ENCODE results near the gene GNG12.

Gene GNG12

DNA sequence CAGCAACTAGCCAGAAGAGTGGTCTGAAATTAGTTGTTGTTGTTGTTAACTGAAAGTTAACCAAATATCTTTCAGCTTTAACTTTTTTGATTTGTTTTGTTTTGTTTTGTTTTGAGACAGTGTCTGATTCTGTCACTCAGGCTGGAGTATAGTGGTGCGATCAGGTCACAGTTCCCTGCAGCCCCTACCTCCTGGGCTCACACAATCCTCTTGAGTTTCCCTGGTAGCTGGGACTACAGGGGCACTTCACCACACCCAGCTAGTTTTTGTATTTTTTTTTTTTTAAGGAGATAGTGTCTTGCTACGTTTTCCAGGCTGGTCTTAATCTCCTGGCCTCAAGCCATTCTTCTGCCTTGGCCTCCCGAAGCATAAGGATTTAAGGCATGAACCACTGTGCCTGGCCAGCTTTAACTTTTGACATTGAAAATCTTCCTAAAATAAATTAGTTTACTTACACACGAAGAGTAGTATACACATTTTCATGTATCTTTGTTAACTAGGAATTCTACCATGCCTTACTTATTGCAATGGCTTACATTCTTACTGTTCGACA, 45.0 kb downstream of the GNG12 start:
- Mint-ChIP-seq H3K4me1 (peaks cover 27% of the 10 kb centered on the region), H3K36me3 (ENCODE audit: low read depth) (peaks cover 1% of the 10 kb centered on the region), H3K27ac (no peak overlapping the region), H3K27me3 (ENCODE audit: low read depth, poor library complexity) (peaks cover 6% of the 10 kb centered on the region), H3K9me3 (no peaks in the 10 kb centered on the region), H3K4me3 (no peak overlapping the region)
- TF ChIP-seq, protein P1, sequence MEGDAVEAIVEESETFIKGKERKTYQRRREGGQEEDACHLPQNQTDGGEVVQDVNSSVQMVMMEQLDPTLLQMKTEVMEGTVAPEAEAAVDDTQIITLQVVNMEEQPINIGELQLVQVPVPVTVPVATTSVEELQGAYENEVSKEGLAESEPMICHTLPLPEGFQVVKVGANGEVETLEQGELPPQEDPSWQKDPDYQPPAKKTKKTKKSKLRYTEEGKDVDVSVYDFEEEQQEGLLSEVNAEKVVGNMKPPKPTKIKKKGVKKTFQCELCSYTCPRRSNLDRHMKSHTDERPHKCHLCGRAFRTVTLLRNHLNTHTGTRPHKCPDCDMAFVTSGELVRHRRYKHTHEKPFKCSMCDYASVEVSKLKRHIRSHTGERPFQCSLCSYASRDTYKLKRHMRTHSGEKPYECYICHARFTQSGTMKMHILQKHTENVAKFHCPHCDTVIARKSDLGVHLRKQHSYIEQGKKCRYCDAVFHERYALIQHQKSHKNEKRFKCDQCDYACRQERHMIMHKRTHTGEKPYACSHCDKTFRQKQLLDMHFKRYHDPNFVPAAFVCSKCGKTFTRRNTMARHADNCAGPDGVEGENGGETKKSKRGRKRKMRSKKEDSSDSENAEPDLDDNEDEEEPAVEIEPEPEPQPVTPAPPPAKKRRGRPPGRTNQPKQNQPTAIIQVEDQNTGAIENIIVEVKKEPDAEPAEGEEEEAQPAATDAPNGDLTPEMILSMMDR (IDR thresholded peaks at IDR 0.05): no peak
- no peak for DNase-seq

DNA sequence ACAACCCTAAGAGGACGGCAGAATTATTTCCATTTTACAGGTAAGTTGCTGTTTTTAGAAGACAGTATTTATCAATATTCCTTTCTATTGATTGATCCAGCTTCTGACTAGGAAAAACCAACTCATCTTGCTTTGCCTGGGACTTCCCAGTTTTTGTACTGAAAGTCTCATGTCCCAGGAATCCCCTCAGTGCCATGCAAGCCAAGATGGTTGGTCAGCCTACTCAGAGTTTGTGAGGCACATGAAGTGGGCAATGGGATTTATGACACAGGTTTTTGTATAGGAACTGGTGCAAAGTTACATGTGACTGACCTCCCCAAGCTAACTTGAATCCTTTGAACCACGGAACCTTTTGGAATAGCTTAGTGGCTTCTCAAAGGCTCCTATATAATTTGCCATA, 45.5 kb downstream of the GNG12 start:
- Mint-ChIP-seq H3K27me3 (ENCODE audit: low read depth, poor library complexity) (peaks cover 6% of the 10 kb centered on the region), H3K9me3 (no peaks in the 10 kb centered on the region), H3K4me1 (peaks cover 21% of the 10 kb centered on the region), H3K27ac (no peak overlapping the region), H3K36me3 (ENCODE audit: low read depth) (peaks cover 4% of the 10 kb centered on the region), H3K4me3 (no peak overlapping the region)
- TF ChIP-seq, protein P1 (IDR thresholded peaks at IDR 0.05): no peak
- no peak for DNase-seq

DNA sequence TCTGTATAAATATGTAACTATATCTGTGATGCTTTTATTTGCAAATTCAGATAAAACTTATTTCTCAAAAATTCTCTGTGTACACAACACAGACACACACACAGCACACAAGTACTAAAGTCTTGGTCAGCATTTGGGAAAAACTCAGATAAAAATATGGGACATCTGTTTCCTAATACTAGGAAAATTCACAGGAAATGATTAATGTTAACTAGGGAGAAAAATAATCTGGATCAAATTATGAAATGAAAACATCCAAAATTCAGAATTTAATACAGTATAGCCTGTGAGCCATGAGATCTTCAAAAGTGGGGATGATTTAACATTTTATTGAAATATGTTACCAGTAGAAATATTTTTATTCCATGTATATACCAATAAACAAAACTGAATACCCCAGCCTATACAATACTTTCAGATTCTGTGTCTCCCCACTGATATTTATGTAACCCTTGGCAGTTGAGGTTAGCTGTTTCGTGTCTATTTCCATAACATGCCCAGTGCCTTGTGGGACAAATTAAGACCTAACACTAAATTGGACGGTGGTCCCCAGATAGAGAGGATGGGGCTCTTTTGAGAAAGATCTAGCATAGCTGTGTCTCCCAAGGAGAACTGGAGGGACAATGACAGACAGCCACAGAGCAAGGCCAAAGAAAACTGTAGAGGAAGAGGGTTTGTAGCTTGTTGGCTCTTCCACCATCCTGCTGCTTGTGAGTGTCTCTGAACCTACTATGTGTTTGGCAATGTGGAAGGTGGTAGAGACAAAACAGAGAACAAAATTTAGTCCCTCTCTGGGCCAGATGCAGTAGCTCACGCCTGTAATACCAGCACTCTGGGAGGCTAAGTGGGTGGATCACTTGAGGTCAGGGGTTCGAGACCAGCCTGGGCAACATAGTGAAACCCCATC, 47.2 kb downstream of the GNG12 start:
- no peak overlapping the region for H3K4me3 Mint-ChIP-seq
- TF ChIP-seq, protein P1 (IDR thresholded peaks at IDR 0.05): no peak
- H3K4me1 Mint-ChIP-seq: peaks cover 5% of the 10 kb centered on the region
- no peaks in the 10 kb centered on the region for H3K9me3 Mint-ChIP-seq
- H3K27ac Mint-ChIP-seq: peak overlapping the region; percentile 11
- no peak for DNase-seq
- peaks cover 4% of the 10 kb centered on the region for H3K36me3 Mint-ChIP-seq (ENCODE audit: low read depth)
- H3K27me3 Mint-ChIP-seq (ENCODE audit: low read depth, poor library complexity): no peaks in the 10 kb centered on the region

DNA sequence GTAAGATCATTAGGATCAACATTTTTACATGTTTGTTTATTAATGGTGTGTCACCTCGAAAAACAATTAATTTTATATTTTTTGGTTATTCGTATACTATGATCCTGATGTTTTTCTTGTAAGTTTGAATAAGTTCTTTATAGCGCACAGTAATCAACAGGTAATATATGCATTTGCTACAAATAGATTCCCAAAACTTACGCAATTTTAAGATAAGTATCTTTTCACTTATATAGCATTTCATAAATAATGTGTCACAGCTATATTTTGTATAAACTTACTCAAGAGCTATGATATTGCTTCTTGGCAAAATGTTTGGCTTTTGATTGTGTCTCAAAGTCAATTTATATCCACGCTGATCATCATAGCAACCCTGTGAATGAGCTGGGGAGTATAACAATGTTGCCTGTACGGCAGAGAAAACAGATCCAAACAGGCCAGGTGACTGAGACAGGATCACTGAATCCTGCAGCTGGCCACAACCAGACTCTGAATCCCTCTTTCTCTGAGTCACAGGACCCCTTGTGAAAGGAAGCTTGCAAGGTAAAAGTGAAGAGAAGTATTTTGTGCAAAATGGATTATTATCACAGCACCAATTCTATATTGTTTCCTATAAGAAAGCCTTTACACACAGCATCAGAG, 48.6 kb downstream of the GNG12 start:
- H3K27ac Mint-ChIP-seq: no peak overlapping the region
- DNase-seq: no peak
- no peaks in the 10 kb centered on the region for H3K27me3 Mint-ChIP-seq (ENCODE audit: low read depth, poor library complexity)
- no peaks in the 10 kb centered on the region for H3K9me3 Mint-ChIP-seq
- TF ChIP-seq, protein P1 (IDR thresholded peaks at IDR 0.05): no peak
- peaks cover 4% of the 10 kb centered on the region for H3K36me3 Mint-ChIP-seq (ENCODE audit: low read depth)
- peaks cover 5% of the 10 kb centered on the region for H3K4me1 Mint-ChIP-seq
- H3K4me3 Mint-ChIP-seq: no peak overlapping the region

DNA sequence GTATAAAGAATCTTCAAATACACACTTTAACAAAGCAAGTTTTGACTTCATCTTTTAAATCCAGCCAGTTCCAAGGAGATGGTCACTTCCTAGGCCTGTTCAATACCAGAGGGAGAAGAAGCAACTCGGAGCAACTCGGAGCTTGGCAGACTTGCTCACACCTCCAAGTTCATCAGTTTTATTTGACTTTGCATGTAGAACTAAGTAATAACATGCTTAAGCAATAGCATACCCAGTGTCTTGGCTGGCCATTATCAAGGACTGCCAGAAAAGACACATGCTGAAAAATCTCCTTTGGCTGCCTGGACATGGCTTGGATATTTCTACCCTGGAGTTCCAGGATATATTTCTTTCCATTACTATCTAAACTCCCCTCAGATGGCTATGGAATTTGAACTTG, 52.6 kb downstream of the GNG12 start:
- TF ChIP-seq, protein P1 (IDR thresholded peaks at IDR 0.05): no peak

More for the DNA sequence above, 52.6 kb downstream of the GNG12 start:
- H3K4me1 Mint-ChIP-seq: no peaks in the 10 kb centered on the region
- no peak for DNase-seq
- H3K9me3 Mint-ChIP-seq: no peaks in the 10 kb centered on the region
- H3K27ac Mint-ChIP-seq: no peak overlapping the region
- peaks cover 17% of the 10 kb centered on the region for H3K36me3 Mint-ChIP-seq (ENCODE audit: low read depth)
- H3K27me3 Mint-ChIP-seq (ENCODE audit: low read depth, poor library complexity): no peaks in the 10 kb centered on the region
- H3K4me3 Mint-ChIP-seq: no peak overlapping the region

Data from nephron progenitor cell (in vitro differentiated cells).